ENCODE data around the gene TYW3.

Gene TYW3

GRCh38 chr1:74791491-74791890 lies 58.5 kb downstream of the TYW3 start:
- DNase-seq (ENCODE audit: low spot score), result no peak

DNA sequence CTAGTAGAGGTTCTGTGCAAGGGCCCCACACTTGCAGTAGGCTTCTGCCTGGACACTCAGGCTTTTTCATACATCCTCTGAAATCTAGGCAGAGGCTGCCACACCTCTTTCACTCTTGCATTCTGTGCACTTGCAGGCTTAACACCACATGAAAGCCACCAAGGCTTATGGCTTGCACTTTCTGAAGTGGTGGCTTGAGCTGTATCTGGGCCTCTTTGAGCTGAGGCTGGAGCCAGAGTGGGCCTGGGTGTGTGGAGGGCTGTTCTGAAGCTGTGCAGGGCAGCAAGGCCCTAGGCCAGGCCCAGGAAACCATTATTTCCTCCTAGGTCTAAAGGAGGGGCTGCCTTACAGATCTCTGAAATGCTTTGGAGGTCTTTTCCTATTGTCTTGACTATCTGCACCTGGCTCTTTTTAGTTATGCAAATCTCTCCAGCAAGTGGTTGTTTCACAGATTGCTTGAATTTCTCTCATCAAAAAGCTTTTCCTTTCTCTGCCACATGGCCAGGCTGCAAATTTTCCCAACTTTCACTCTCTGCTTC lies 66.2 kb downstream of the TYW3 start:
- no peak for DNase-seq (ENCODE audit: low spot score)

DNA sequence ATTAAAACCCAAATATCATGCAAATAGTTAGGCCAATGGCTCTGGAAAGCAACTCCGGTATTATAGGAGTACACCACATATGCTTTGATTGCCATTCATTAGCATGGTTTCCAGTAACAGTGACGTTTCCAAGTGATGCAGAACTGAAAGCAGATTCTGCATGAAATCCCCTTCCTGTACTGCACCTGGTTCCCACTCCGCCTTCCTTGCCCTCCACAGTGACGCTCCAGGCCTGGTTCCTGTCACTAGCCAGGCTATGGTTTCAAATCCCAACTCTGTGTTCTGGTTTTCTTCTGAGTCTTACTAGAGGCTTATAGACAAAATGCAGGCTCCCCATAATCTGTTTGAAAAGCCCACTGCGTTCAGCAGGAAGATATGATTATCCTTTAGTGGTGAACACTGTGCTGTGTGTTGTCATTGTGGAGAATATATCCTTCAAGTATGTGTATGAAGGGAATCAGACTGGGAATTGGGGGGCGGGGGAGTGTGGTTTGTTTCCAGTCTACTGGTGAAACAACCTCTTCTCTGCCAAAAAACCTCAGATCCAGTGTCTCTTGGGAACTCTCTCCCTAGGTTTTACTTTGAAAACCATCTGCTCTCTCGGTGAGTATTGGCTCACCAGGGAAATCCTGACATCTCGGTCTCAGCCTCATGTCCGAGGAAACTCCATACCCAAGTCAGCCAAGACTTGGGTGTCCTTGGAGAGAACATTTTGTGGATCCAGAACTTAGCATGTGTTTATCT lies 78.7 kb downstream of the TYW3 start:
- DNase-seq (ENCODE audit: low spot score), result no peak

GRCh38 chr1:74812180-74812541 lies 79.2 kb downstream of the TYW3 start:
- DNase-seq (ENCODE audit: low spot score), result no peak

All from globus pallidus (tissue), 1 donor.